ENCODE measurements around the gene AMBN. TPM values are rescaled to one million over a fixed set of nuclear protein-coding genes. Genes with fewer than 3 reads are reported as not detected.

Gene AMBN
- total and polyA plus RNA-seq, 2 donors (not counting 3 experiments of a cell fraction or from before 2014, with no cell fraction given) = not detected

DNA sequence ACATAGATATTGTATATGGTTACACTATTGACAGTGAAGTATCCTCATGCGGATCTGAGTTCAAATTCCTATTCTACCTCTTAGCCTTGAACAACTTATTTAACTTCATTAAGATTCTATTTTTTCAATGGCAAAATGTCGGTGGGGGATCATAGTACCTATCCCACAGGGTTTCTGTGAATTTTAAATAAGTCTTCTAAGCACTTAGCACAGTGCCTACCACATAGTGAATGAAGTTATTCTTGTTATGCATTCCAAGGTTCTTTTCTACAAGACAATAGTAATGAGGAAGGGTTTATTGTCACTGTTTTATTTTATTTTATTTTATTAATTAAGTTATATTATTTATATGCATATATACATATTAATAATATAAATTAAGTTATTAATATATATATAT is 27.7 kb downstream of the AMBN start:
- BruUV-seq (replicated peaks) = no TSS peak
- no peaks in the 10 kb centered on the region for H3K4me1 ChIP-seq (ENCODE audit: control insufficient read depth, extremely low read depth, insufficient read depth, low read length)
- no peak for FAIRE-seq
- no peak for TF ChIP-seq EZH2 (IDR thresholded peaks at IDR 0.05; ENCODE audit: borderline replicate concordance, low read depth, low read length, severe bottlenecking)
- TF ChIP-seq, protein P1, sequence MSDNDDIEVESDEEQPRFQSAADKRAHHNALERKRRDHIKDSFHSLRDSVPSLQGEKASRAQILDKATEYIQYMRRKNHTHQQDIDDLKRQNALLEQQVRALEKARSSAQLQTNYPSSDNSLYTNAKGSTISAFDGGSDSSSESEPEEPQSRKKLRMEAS (IDR thresholded peaks at IDR 0.05; ENCODE audit: insufficient read depth, insufficient read length) = no peak
- no peak for TF ChIP-seq JUN (IDR thresholded peaks at IDR 0.05; ENCODE audit: borderline replicate concordance, insufficient read depth, insufficient read length, low read depth)
- TF ChIP-seq POLR2AphosphoS5 (IDR thresholded peaks at IDR 0.05; ENCODE audit: insufficient read depth, low read depth, low read length) = no peak
- TF ChIP-seq, protein P2, sequence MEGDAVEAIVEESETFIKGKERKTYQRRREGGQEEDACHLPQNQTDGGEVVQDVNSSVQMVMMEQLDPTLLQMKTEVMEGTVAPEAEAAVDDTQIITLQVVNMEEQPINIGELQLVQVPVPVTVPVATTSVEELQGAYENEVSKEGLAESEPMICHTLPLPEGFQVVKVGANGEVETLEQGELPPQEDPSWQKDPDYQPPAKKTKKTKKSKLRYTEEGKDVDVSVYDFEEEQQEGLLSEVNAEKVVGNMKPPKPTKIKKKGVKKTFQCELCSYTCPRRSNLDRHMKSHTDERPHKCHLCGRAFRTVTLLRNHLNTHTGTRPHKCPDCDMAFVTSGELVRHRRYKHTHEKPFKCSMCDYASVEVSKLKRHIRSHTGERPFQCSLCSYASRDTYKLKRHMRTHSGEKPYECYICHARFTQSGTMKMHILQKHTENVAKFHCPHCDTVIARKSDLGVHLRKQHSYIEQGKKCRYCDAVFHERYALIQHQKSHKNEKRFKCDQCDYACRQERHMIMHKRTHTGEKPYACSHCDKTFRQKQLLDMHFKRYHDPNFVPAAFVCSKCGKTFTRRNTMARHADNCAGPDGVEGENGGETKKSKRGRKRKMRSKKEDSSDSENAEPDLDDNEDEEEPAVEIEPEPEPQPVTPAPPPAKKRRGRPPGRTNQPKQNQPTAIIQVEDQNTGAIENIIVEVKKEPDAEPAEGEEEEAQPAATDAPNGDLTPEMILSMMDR (IDR thresholded peaks at IDR 0.05; ENCODE audit: extremely low read depth in 1 of 2, insufficient read depth in 1 of 2, low read depth in 1 of 2, low read length in 2 of 2) = no peak
- no peak for TF ChIP-seq POLR2A (IDR thresholded peaks at IDR 0.05; ENCODE audit: low read depth, low read length)
- TF ChIP-seq GATA2 (IDR thresholded peaks at IDR 0.05; ENCODE audit: insufficient read depth, insufficient read length, low read depth, low read length) = no peak
- TF ChIP-seq MYC (IDR thresholded peaks at IDR 0.05; ENCODE audit: low read depth, low read length) = no peak
- TF ChIP-seq FOS (IDR thresholded peaks at IDR 0.05; ENCODE audit: borderline replicate concordance, insufficient read depth, low read length) = no peak
- H3K9ac ChIP-seq (replicated peaks; ENCODE audit: extremely low read depth, insufficient read depth, low read length) = no peak overlapping the region
- no peak overlapping the region for H2AFZ ChIP-seq (ENCODE audit: low read depth, low read length)
- ChIA-PET CTCF (no interaction called here), POLR2A (no interaction called here)
- H3K27me3 ChIP-seq (ENCODE audit: control insufficient read depth in 2 of 2, insufficient read depth in 2 of 2, low read length in 2 of 2) = peaks cover 3 to 5% of the 10 kb centered on the region in 2 experiments
- H3K4me2 ChIP-seq (ENCODE audit: insufficient read depth, low read length) = no peak overlapping the region
- no peaks in the 10 kb centered on the region for H3K79me2 ChIP-seq (ENCODE audit: control insufficient read depth, insufficient read depth, low read length)
- dilution Hi-C loops (cut with MboI; ENCODE audit: extremely low pct_ligation_motif_present, low sequenced_read_pairs) (no loop called here), intact Hi-C loops (cut with micrococcal nuclease) (no loop called here)
- H4K20me1 ChIP-seq (replicated peaks; ENCODE audit: control insufficient read depth, extremely low read depth, insufficient read depth, low read length) = no peaks in the 10 kb centered on the region
- H3K9me3 ChIP-seq (replicated peaks; ENCODE audit: control insufficient read depth, insufficient read depth, low read length) = no peaks in the 10 kb centered on the region
- H3K36me3 ChIP-seq (ENCODE audit: control insufficient read depth in 2 of 2, extremely low read depth in 1 of 2, insufficient read depth in 2 of 2, low read length in 2 of 2) = no peaks in the 10 kb centered on the region
- no peaks in the 10 kb centered on the region for H3K9me1 ChIP-seq (replicated peaks; ENCODE audit: control insufficient read depth, extremely low read depth, insufficient read depth, low read length)
- H3K4me3 ChIP-seq (replicated peaks in 1 of 3; ENCODE audit: insufficient read depth in 1 of 3, low read depth in 1 of 3, low read length in 3 of 3) = no peak overlapping the region
- H3K27ac ChIP-seq (ENCODE audit: insufficient read depth, low read depth, low read length) = no peak overlapping the region
- no peak for DNase-seq (ENCODE audit: low read depth, low spot score)
